HCT116 (cell line): ENCODE data around the gene CD44.

ENCODE experiments used
- EGR1 ChIP-seq: IDR thresholded peaks from 2 replicates; pipeline ENCODE4 v1.6.1; 2012; ENCODE audit warnings: low read depth
- ELF1 ChIP-seq: IDR thresholded peaks from 2 replicates; pipeline ENCODE4 v1.6.1; 2012; ENCODE audit warnings: low read depth, borderline replicate concordance
- FOSL1 ChIP-seq: IDR thresholded peaks from 2 replicates; pipeline ENCODE4 v1.6.1; 2012; ENCODE audit warnings: low read depth
- JUND ChIP-seq: IDR thresholded peaks from 2 replicates; pipeline ENCODE4 v1.6.1; 2012
- POLR2A ChIP-seq: IDR thresholded peaks from 2 replicates; pipeline ENCODE4 v1.7.0; 2011; ENCODE audit warnings: borderline replicate concordance; ENCODE audit not compliant: insufficient read depth, insufficient read length; ENCODE audit errors: extremely low read depth
- POLR2AphosphoS5 ChIP-seq: IDR thresholded peaks from 2 replicates; pipeline ENCODE4 v1.6.1; 2011; ENCODE audit warnings: mild to moderate bottlenecking, low read depth, low read length, moderate library complexity
- SIN3A ChIP-seq: IDR thresholded peaks from 2 replicates; pipeline ENCODE4 v1.6.1; 2012; ENCODE audit warnings: low read depth
- SP1 ChIP-seq: IDR thresholded peaks from 2 replicates; pipeline ENCODE4 v1.6.1; 2012; ENCODE audit warnings: low read depth
- YY1 ChIP-seq: IDR thresholded peaks from 2 replicates; pipeline ENCODE4 v1.6.1; 2011; ENCODE audit warnings: low read length, low read depth, moderate library complexity, mild to moderate bottlenecking; ENCODE audit not compliant: insufficient replicate concordance; ENCODE audit errors: extremely low read depth
- ZNF274 ChIP-seq: fragments of 200-500 bp; sonication (Bioruptor generic); IDR thresholded peaks from 2 replicates; pipeline ENCODE4 v1.6.1; 2014; ENCODE audit warnings: mild to moderate bottlenecking, low read depth, low read length, inconsistent platforms
- TF ChIP-seq, protein P1 (sequence below), 3 experiments: fragments of 200-600 bp in 1 of 3; sonication (generic) in 1 of 3; IDR thresholded peaks in 2 of 3; conservative IDR thresholded peaks in 1 of 3; 2 replicates each; pipeline ENCODE4 v1.5.1; 2012 to 2017; ENCODE audit warnings: low read depth in 2 of 3, low read length in 2 of 3, antibody characterized with exemption in 1 of 3, borderline replicate concordance in 1 of 3, control low read depth in 1 of 3, mild to moderate bottlenecking in 1 of 3, mixed read lengths in 1 of 3, mixed run types in 1 of 3, moderate library complexity in 1 of 3; ENCODE audit not compliant: insufficient read depth in 1 of 3
- TF ChIP-seq, protein P2 (sequence below): IDR thresholded peaks from 2 replicates; pipeline ENCODE4 v1.6.1; 2011; ENCODE audit warnings: mild to moderate bottlenecking, low read length, moderate library complexity; ENCODE audit not compliant: insufficient replicate concordance; ENCODE audit errors: extremely low read depth

GRCh38 chr11:35190804-35191348 lies 51.9 kb downstream of the CD44 start:
- TF ChIP-seq, protein P1, sequence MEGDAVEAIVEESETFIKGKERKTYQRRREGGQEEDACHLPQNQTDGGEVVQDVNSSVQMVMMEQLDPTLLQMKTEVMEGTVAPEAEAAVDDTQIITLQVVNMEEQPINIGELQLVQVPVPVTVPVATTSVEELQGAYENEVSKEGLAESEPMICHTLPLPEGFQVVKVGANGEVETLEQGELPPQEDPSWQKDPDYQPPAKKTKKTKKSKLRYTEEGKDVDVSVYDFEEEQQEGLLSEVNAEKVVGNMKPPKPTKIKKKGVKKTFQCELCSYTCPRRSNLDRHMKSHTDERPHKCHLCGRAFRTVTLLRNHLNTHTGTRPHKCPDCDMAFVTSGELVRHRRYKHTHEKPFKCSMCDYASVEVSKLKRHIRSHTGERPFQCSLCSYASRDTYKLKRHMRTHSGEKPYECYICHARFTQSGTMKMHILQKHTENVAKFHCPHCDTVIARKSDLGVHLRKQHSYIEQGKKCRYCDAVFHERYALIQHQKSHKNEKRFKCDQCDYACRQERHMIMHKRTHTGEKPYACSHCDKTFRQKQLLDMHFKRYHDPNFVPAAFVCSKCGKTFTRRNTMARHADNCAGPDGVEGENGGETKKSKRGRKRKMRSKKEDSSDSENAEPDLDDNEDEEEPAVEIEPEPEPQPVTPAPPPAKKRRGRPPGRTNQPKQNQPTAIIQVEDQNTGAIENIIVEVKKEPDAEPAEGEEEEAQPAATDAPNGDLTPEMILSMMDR (IDR thresholded peaks at IDR 0.05 in 2 of 3, conservative IDR thresholded peaks at IDR 0.05 in 1 of 3; ENCODE audit: borderline replicate concordance in 1 of 3, insufficient read depth in 1 of 3, low read depth in 2 of 3, low read length in 2 of 3): no peak
- no peak for TF ChIP-seq ZNF274
- no peak for TF ChIP-seq YY1
- TF ChIP-seq FOSL1: no peak
- TF ChIP-seq SIN3A: no peak
- TF ChIP-seq POLR2AphosphoS5: no peak
- TF ChIP-seq POLR2A: no peak
- TF ChIP-seq JUND: no peak
- TF ChIP-seq SP1: no peak
- TF ChIP-seq, protein P2, sequence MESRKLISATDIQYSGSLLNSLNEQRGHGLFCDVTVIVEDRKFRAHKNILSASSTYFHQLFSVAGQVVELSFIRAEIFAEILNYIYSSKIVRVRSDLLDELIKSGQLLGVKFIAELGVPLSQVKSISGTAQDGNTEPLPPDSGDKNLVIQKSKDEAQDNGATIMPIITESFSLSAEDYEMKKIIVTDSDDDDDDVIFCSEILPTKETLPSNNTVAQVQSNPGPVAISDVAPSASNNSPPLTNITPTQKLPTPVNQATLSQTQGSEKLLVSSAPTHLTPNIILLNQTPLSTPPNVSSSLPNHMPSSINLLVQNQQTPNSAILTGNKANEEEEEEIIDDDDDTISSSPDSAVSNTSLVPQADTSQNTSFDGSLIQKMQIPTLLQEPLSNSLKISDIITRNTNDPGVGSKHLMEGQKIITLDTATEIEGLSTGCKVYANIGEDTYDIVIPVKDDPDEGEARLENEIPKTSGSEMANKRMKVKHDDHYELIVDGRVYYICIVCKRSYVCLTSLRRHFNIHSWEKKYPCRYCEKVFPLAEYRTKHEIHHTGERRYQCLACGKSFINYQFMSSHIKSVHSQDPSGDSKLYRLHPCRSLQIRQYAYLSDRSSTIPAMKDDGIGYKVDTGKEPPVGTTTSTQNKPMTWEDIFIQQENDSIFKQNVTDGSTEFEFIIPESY: no peak
- TF ChIP-seq ELF1: no peak
- TF ChIP-seq EGR1: no peak
